Astrocyte of the spinal cord (primary cell): Measurements from ENCODE around the gene LMAN1L.

Experiments used
- DNase-seq: peaks from one replicate; pipeline ENCODE4 v3.0.0; 2011; ENCODE audit warnings: low read depth, low spot score
- H3K4me3 ChIP-seq: 2 replicates; pipeline ENCODE4 v1.5.1; 2011; ENCODE audit warnings: low read depth, mild to moderate bottlenecking, low read length, moderate library complexity
- CTCF ChIP-seq: IDR thresholded peaks from 2 replicates; pipeline ENCODE4 v1.5.1; 2012; ENCODE audit warnings: low read depth, mild to moderate bottlenecking, low read length, inconsistent platforms
- in situ Hi-C: cut with HindIII; loops from 2 replicates; pipeline ENCODE4 v1.10.0; 2017; ENCODE audit warnings: low sequenced_read_pairs

Gene LMAN1L

GRCh38 chr15:74873756-74874424 lies 61.3 kb downstream of the LMAN1L start:
- H3K4me3 ChIP-seq: peak overlapping the region; percentile 85
- no peak for DNase-seq
- in situ Hi-C loops: no loop called here
- TF ChIP-seq CTCF: no peak
